Keratinocyte (primary cell): Measurements from ENCODE around the gene BOC. TPM values are rescaled to one million over a fixed set of nuclear protein-coding genes. Genes with fewer than 3 reads are reported as not detected.

Experiments
- DNase-seq: peaks from one replicate; pipeline ENCODE4 v3.0.0-alpha.2; 2011; ENCODE audit warnings: low read depth, missing footprints, low spot score
- FAIRE-seq: peaks from 2 replicates; lab custom pipeline; 2011; peaks lifted over from hg19 to GRCh38; lab: Jason Lieb, UNC
- H2AFZ ChIP-seq: 2 replicates; pipeline ENCODE4 v1.6.0; 2012; ENCODE audit warnings: low read length, control low read depth, inconsistent platforms; ENCODE audit not compliant: control insufficient read depth
- H3K27ac ChIP-seq: 2 replicates; pipeline ENCODE4 v1.5.1; 2011; ENCODE audit warnings: low read length; ENCODE audit not compliant: control insufficient read depth, insufficient read depth
- H3K27me3 ChIP-seq: 3 replicates; pipeline ENCODE4 v1.6.0; 2011; ENCODE audit warnings: low read length; ENCODE audit not compliant: control insufficient read depth, insufficient read depth; ENCODE audit errors: extremely low read depth
- H3K36me3 ChIP-seq, 2 experiments: 2 replicates in 1 of 2; 3 replicates in 1 of 2; pipeline ENCODE4 v1.5.1; 2011; ENCODE audit warnings: low read length in 2 of 2, mild to moderate bottlenecking in 1 of 2; ENCODE audit not compliant: control insufficient read depth in 2 of 2, insufficient read depth in 2 of 2; ENCODE audit errors: extremely low read depth in 1 of 2
- H3K4me1 ChIP-seq: 3 replicates; pipeline ENCODE4 v1.5.1; 2011; ENCODE audit warnings: low read length; ENCODE audit not compliant: control insufficient read depth, insufficient read depth; ENCODE audit errors: extremely low read depth
- H3K4me2 ChIP-seq: 3 replicates; pipeline ENCODE4 v1.6.0; 2011; ENCODE audit warnings: low read depth, low read length; ENCODE audit not compliant: control insufficient read depth, insufficient read depth; ENCODE audit errors: extremely low read depth
- H3K4me3 ChIP-seq, 3 experiments: fragments of 200-600 bp in 1 of 3; sonication (generic) in 1 of 3; 2 replicates in 2 of 3; 3 replicates in 1 of 3; pipeline ENCODE4 v1.5.1; 2011 to 2016; ENCODE audit warnings: low read length in 3 of 3, mild to moderate bottlenecking in 3 of 3, control low read depth in 2 of 3, inconsistent platforms in 1 of 3, low read depth in 1 of 3, mixed read lengths in 1 of 3, mixed run types in 1 of 3, moderate library complexity in 1 of 3; ENCODE audit not compliant: control insufficient read depth in 2 of 3, insufficient read depth in 2 of 3; ENCODE audit errors: extremely low read depth in 1 of 3
- H3K79me2 ChIP-seq: 2 replicates; pipeline ENCODE4 v1.6.0; 2012; ENCODE audit warnings: low read length; ENCODE audit not compliant: control insufficient read depth, insufficient read depth
- H3K9ac ChIP-seq: 3 replicates; pipeline ENCODE4 v1.6.0; 2011; ENCODE audit warnings: low read length; ENCODE audit not compliant: control insufficient read depth, insufficient read depth; ENCODE audit errors: extremely low read depth
- H3K9me1 ChIP-seq: 3 replicates; pipeline ENCODE4 v1.6.0; 2011; ENCODE audit warnings: low read length; ENCODE audit not compliant: control insufficient read depth, insufficient read depth; ENCODE audit errors: extremely low read depth
- H3K9me3 ChIP-seq: 2 replicates; pipeline ENCODE4 v1.5.1; 2012; ENCODE audit warnings: low read depth, low read length; ENCODE audit not compliant: control insufficient read depth
- H4K20me1 ChIP-seq: 3 replicates; pipeline ENCODE4 v1.6.0; 2011; ENCODE audit warnings: low read length; ENCODE audit not compliant: control insufficient read depth, insufficient read depth; ENCODE audit errors: extremely low read depth
- CTCF ChIP-seq, 3 experiments: IDR thresholded peaks in 1 of 3; conservative IDR thresholded peaks in 1 of 3; optimal IDR thresholded peaks in 1 of 3; 2 replicates in 2 of 3; 3 replicates in 1 of 3; pipeline versions ENCODE3 to v1.5.1; 2011; ENCODE audit warnings: low read length in 3 of 3, mild to moderate bottlenecking in 3 of 3, moderate library complexity in 2 of 3, control low read depth in 1 of 3, inconsistent platforms in 1 of 3; ENCODE audit not compliant: insufficient read depth in 2 of 3; ENCODE audit errors: extremely low read depth in 1 of 3
- EZH2 ChIP-seq: IDR thresholded peaks from one replicate; pipeline ENCODE4 v1.6.1; 2012; ENCODE audit warnings: inconsistent platforms, mild to moderate bottlenecking, low read length, moderate library complexity
- dilution Hi-C: fragments of 300-500 bp; cut with MboI; formaldehyde crosslinking; loops from one replicate; pipeline ENCODE4 v1.7.0; 2020; ENCODE audit warnings: low sequenced_read_pairs; ENCODE audit not compliant: extremely low pct_ligation_motif_present
- polyA plus RNA-seq, 5 experiments: library from polyadenylated mRNA; depleted of rRNA in 3 of 5; stranded (reverse) in 3 of 5; stranded (forward) in 1 of 5; unstranded in 1 of 5; fragments of >200 nt; gene quantifications; 1 replicate in 1 of 5; 2 replicates in 3 of 5; 3 replicates in 1 of 5; pipeline versions ENCODE4 v1.2.1 to v1.2.3, GENCODE V29; 2011 to 2012; ENCODE audit warnings: missing spikeins in 2 of 5, low read depth in 1 of 5, low replicate concordance in 1 of 5

Gene BOC
- polyA plus RNA-seq, 1 donor (not counting 4 experiments of a cell fraction or from before 2014, with no cell fraction given), result 11.2 TPM

GRCh38 chr3:113166357-113166718, 45.0 kb upstream of the BOC start:
- no peaks in the 10 kb centered on the region for H3K9me1 ChIP-seq
- H2AFZ ChIP-seq, result peak overlapping the region; percentile 74
- H3K9me3 ChIP-seq, result no peaks in the 10 kb centered on the region
- dilution Hi-C loops, result no loop called here
- no peaks in the 10 kb centered on the region for H3K27me3 ChIP-seq
- FAIRE-seq (no peak), DNase-seq (no peak)
- H3K36me3 ChIP-seq, result no peaks in the 10 kb centered on the region
- H3K4me1 ChIP-seq, result peaks cover 9% of the 10 kb centered on the region
- H4K20me1 ChIP-seq, result no peaks in the 10 kb centered on the region
- no peak for TF ChIP-seq CTCF (optimal IDR thresholded peaks at IDR 0.05 in 1 of 3, IDR thresholded peaks at IDR 0.05 in 1 of 3, conservative IDR thresholded peaks at IDR 0.05 in 1 of 3; ENCODE audit: extremely low read depth in 1 of 3, insufficient read depth in 2 of 3, low read length in 3 of 3)
- TF ChIP-seq EZH2, result no peak
- H3K4me3 ChIP-seq, result no peak overlapping the region
- no peaks in the 10 kb centered on the region for H3K79me2 ChIP-seq
- H3K9ac ChIP-seq, result no peak overlapping the region
- H3K4me2 ChIP-seq, result peak overlapping the region; percentile 14
- H3K27ac ChIP-seq, result no peak overlapping the region

GRCh38 chr3:113166719-113167492, 44.5 kb upstream of the BOC start:
- dilution Hi-C loops, result no loop called here

More at GRCh38 chr3:113166719-113167492, 44.5 kb upstream of the BOC start:
- Histone ChIP-seq H3K4me2 (peak overlapping the region; percentile 14), H3K9me1 (no peaks in the 10 kb centered on the region), H3K4me1 (peaks cover 9% of the 10 kb centered on the region), H2AFZ (peak overlapping the region; percentile 74), H3K4me3 (no peak overlapping the region), H3K9ac (no peak overlapping the region), H3K27me3 (no peaks in the 10 kb centered on the region), H4K20me1 (no peaks in the 10 kb centered on the region), H3K27ac (no peak overlapping the region), H3K36me3 (no peaks in the 10 kb centered on the region), H3K9me3 (no peaks in the 10 kb centered on the region), H3K79me2 (no peaks in the 10 kb centered on the region)
- FAIRE-seq (peak; percentile 88), DNase-seq (no peak)
- TF ChIP-seq EZH2 (no peak), CTCF (optimal IDR thresholded peaks at IDR 0.05 in 1 of 3, IDR thresholded peaks at IDR 0.05 in 1 of 3, conservative IDR thresholded peaks at IDR 0.05 in 1 of 3; ENCODE audit: extremely low read depth in 1 of 3, insufficient read depth in 2 of 3, low read length in 3 of 3) (no peak)
